Adrenal gland (tissue), 12 donors: ENCODE results near the gene NOL9. TPM values are rescaled to one million over a fixed set of nuclear protein-coding genes. Genes with fewer than 3 reads are reported as not detected.
A peak's percentile ranks its signal among the peaks of the same experiment; 100 is the strongest.

ENCODE experiments used
- DNase-seq, 7 donors: peaks; one replicate each; pipeline ENCODE4 v3.0.0-alpha.2; 2019 to 2020
- H3K27ac ChIP-seq, 5 donors: fragments of 200-600 bp; sonication (generic) in 4 of 5; 1 replicate in 3 of 5; 2 replicates in 2 of 5; pipeline versions ENCODE4 v1.5.1 to v1.8.0; 2016 to 2020; ENCODE audit warnings: mild to moderate bottlenecking in 1 of 5
- H3K27me3 ChIP-seq: fragments of 200-600 bp; 2 replicates; pipeline ENCODE4 v1.8.0; 2021
- H3K36me3 ChIP-seq, 2 donors: fragments of 200-600 bp; replicated peaks in 1 of 2; 1 replicate in 1 of 2; 2 replicates in 1 of 2; pipeline versions ENCODE4 v1.5.1 to v1.8.0; 2018 to 2022
- H3K4me1 ChIP-seq, 2 donors: fragments of 200-600 bp; replicated peaks in 1 of 2; 1 replicate in 1 of 2; 2 replicates in 1 of 2; pipeline versions ENCODE4 v1.5.1 to v1.8.0; 2018 to 2021
- H3K4me3 ChIP-seq, 4 donors: fragments of 200-600 bp; sonication (generic) in 3 of 4; one replicate each; pipeline ENCODE4 v1.5.1; 2016 to 2018
- H3K9me3 ChIP-seq, 3 donors: fragments of 200-600 bp; sonication (generic) in 1 of 3; replicated peaks in 1 of 3; 1 replicate in 2 of 3; 2 replicates in 1 of 3; pipeline versions ENCODE4 v1.5.1 to v1.8.0; 2016 to 2021
- POLR2A ChIP-seq, 2 donors: fragments of 450-650 bp; IDR thresholded peaks; one replicate each; pipeline ENCODE4 v1.6.1; 2017; ENCODE audit warnings: antibody characterized with exemption in 2 of 2, mild to moderate bottlenecking in 2 of 2, moderate library complexity in 1 of 2
- WGBS, 4 donors: extraction: QIAGEN DNeasy Blood & Tissue Kit in 2 of 4; methylation state at CpG; one replicate each; pipeline versions ENCODE4 v1.1.5 to v1.1.7; 2013 to 2017; 5-methylcytosine and 5-hydroxymethylcytosine counted together
- intact Hi-C, 2 donors: fragments of 100-400 bp; cut with DNase I; formaldehyde crosslinking; loops; one replicate each; pipeline versions ENCODE4 v1.14.1 to v1.15.0; 2022 to 2023
- polyA plus RNA-seq, 3 donors: library from polyadenylated mRNA; stranded (reverse); fragments of 200-250 nt in 2 of 3; fragments of 350-450 nt in 1 of 3; fragmentation: Illumina TruSeq in 1 of 3; extraction: RNeasy Lipid Tissue Mini Kit (QIAGEN cat#74804) in 1 of 3; gene quantifications; one replicate each; pipeline ENCODE4 v1.2.3, GENCODE V29; 2013 to 2014
- total RNA-seq, 9 donors: library from RNA; depleted of rRNA in 4 of 9; stranded (reverse); fragments of >200 nt in 4 of 9; fragments of 120-200 nt in 1 of 9; fragmentation: NEBNext Ultra II Directional in 1 of 9; extraction: Animal tissue kit (Norgen Biotek cat#: 25700) in 1 of 9; gene quantifications; one replicate each; pipeline versions ENCODE4 v1.1.0 to v1.2.4, GENCODE V29; 2013 to 2023
- TF ChIP-seq, protein P1 (sequence below), 6 experiments: fragments of 450-650 bp in 4 of 6; fragments of 200-600 bp in 2 of 6; sonication (generic) in 1 of 6; IDR thresholded peaks; 1 replicate in 5 of 6; 2 replicates in 1 of 6; pipeline versions ENCODE4 v1.5.1 to v1.8.0; 2016 to 2021; ENCODE audit warnings: antibody characterized with exemption in 6 of 6, mild to moderate bottlenecking in 2 of 6, moderate library complexity in 1 of 6
- donor health status: healthy with polysubstance abuse.
- donor health status: Bipolar disorder and iron deficiency.
- donor health status: DM: yes; HTN: yes; CAD: no.
- donor health status: DM: no; HTN: no; CAD: no.
- donor health status: DM: no; HTN: no; CAD: no.
- donor health status: DM: yes; HTN: yes; CAD: no.

The NOL9 gene
- total and polyA plus RNA-seq, 12 donors: 5.9 to 39.7 (median 19.7) TPM

DNA sequence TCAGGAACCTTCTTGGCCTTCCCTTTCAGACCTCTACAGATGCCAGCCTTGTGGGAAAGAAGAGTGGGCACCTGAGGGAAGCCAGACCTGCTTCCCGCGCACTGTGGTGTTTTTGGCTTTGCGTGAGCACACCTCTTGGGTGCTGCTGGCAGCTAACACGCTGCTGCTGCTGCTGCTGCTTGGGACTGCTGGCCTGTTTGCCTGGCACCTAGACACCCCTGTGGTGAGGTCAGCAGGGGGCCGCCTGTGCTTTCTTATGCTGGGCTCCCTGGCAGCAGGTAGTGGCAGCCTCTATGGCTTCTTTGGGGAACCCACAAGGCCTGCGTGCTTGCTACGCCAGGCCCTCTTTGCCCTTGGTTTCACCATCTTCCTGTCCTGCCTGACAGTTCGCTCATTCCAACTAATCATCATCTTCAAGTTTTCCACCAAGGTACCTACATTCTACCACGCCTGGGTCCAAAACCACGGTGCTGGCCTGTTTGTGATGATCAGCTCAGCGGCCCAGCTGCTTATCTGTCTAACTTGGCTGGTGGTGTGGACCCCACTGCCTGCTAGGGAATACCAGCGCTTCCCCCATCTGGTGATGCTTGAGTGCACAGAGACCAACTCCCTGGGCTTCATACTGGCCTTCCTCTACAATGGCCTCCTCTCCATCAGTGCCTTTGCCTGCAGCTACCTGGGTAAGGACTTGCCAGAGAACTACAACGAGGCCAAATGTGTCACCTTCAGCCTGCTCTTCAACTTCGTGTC is 24.5 kb upstream of the NOL9 start:
- 88 to 93% (median 89%) methylated on average over 9 to 14 of the region's 14 CpGs for WGBS, 4 donors

DNA sequence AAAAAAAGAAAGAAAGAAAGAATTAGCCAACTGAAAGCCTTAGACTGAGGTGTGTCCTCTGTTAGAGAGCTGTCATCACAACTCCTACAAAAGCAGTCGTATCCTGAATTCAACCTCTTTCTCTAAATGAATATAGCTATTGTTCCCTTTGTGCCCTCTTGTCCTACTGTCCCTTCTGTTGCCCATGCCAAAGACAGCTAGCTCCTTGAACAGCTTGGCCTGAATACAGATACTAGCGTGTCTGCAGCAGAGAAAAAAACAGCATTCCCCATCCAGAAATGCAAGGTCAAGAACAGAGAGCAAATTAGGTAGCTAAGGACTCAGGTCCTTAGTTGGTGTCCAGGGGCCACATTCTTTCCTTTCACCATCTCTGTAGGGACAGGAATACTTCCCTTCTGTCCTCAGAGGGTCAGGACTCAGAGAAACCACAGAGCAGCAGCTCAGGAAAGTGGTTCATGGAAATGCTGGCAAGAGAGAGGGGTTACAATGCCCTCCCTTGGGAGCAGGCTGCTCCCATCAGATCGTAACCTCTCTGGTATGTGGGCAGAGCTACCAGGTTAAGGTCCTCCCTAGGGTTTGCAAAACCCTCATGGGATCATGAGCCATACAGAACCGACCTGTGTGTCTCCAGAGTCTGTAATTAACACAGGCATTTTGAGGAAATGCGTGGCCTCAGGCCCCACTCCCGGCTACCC is 23.7 kb upstream of the NOL9 start:
- Histone ChIP-seq H3K27ac (no peak overlapping the region), H3K27me3 (no peaks in the 10 kb centered on the region), H3K36me3 (no peaks in the 10 kb centered on the region), H3K9me3 (no peaks in the 10 kb centered on the region), H3K4me3 (no peak overlapping the region), H3K4me1 (peaks cover 17 to 31% of the 10 kb centered on the region in 2 donors)
- 73 to 84% (median 78%) methylated on average over 6 of the region's 6 CpGs for WGBS, 4 donors
- TF ChIP-seq, protein P1, sequence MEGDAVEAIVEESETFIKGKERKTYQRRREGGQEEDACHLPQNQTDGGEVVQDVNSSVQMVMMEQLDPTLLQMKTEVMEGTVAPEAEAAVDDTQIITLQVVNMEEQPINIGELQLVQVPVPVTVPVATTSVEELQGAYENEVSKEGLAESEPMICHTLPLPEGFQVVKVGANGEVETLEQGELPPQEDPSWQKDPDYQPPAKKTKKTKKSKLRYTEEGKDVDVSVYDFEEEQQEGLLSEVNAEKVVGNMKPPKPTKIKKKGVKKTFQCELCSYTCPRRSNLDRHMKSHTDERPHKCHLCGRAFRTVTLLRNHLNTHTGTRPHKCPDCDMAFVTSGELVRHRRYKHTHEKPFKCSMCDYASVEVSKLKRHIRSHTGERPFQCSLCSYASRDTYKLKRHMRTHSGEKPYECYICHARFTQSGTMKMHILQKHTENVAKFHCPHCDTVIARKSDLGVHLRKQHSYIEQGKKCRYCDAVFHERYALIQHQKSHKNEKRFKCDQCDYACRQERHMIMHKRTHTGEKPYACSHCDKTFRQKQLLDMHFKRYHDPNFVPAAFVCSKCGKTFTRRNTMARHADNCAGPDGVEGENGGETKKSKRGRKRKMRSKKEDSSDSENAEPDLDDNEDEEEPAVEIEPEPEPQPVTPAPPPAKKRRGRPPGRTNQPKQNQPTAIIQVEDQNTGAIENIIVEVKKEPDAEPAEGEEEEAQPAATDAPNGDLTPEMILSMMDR (IDR thresholded peaks at IDR 0.05): no peak
- TF ChIP-seq POLR2A (IDR thresholded peaks at IDR 0.05): no peak
- DNase-seq: no peak
- intact Hi-C loops: no loop called here

More for the DNA sequence above, 24.5 kb upstream of the NOL9 start:
- Histone ChIP-seq H3K36me3 (no peaks in the 10 kb centered on the region), H3K4me3 (peak overlapping the region in 1 of 4 donors; percentile 91), H3K27me3 (no peaks in the 10 kb centered on the region), H3K4me1 (peaks cover 17 to 31% of the 10 kb centered on the region in 2 donors), H3K27ac (peak overlapping the region in 3 of 5 donors; percentile 86 to 97 (median 95)), H3K9me3 (no peaks in the 10 kb centered on the region)
- TF ChIP-seq POLR2A (IDR thresholded peaks at IDR 0.05): no peak
- TF ChIP-seq, protein P1 (IDR thresholded peaks at IDR 0.05): no peak
- intact Hi-C loops: no loop called here
- peak in 1 of 7 donors; percentile 24 for DNase-seq

DNA sequence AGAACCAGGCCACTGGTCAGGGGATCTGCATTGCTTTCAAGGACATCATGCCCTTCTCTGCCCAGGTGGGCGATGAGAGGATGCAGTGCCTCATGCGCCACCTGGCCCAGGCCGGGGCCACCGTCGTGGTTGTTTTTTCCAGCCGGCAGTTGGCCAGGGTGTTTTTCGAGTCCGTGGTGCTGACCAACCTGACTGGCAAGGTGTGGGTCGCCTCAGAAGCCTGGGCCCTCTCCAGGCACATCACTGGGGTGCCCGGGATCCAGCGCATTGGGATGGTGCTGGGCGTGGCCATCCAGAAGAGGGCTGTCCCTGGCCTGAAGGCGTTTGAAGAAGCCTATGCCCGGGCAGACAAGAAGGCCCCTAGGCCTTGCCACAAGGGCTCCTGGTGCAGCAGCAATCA is 20.5 kb upstream of the NOL9 start:
- H3K9me3 ChIP-seq: no peaks in the 10 kb centered on the region
- no peaks in the 10 kb centered on the region for H3K27me3 ChIP-seq
- WGBS, 4 donors: 74 to 89% (median 88%) methylated on average over 3 to 14 of the region's 14 CpGs
- H3K4me1 ChIP-seq: peaks cover 4 to 6% of the 10 kb centered on the region in 2 donors
- intact Hi-C loops: no loop called here
- no peak for TF ChIP-seq POLR2A (IDR thresholded peaks at IDR 0.05)
- TF ChIP-seq, protein P1 (IDR thresholded peaks at IDR 0.05): no peak
- no peak overlapping the region for H3K27ac ChIP-seq
- no peak overlapping the region for H3K4me3 ChIP-seq
- no peak for DNase-seq
- no peaks in the 10 kb centered on the region for H3K36me3 ChIP-seq

DNA sequence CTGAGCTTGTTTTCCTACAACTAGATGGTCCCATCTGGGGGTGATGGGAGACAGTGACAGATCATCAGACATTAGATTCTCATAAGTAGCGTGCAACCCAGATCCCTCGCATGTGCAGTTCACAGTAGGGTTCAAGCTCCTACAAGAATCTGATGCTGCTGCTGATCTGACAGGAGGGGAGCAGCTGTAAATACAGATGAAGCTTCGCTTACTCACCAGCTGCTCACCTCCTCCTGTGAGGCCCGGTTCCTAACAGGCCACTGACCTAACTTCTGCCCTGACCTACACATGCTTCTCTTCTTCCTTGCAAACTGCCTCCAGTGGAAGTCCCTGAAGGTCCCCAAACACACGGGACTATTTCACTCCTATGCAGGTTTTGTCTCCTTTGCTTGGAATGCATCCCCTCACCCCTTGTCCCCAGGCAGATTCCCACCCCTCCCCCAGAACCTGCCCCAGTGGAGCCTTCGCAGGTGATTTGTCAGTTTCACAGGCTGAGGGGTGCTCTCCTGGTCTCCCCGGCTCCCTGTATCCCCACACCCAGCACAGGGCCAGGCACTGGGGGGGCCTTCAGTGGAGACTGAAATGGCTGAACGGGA is 19.8 kb upstream of the NOL9 start:
- intact Hi-C loops: no loop called here
- H3K27me3 ChIP-seq: no peaks in the 10 kb centered on the region
- peaks cover under 1 to 2% of the 10 kb centered on the region in 2 donors for H3K4me1 ChIP-seq
- no peak overlapping the region for H3K4me3 ChIP-seq
- WGBS, 4 donors: 77 to 85% (median 80%) methylated on average over 8 of the region's 8 CpGs
- no peak for DNase-seq
- no peak for TF ChIP-seq POLR2A (IDR thresholded peaks at IDR 0.05)
- TF ChIP-seq, protein P1 (IDR thresholded peaks at IDR 0.05): no peak
- H3K36me3 ChIP-seq: no peaks in the 10 kb centered on the region
- H3K27ac ChIP-seq: no peak overlapping the region
- H3K9me3 ChIP-seq: no peaks in the 10 kb centered on the region
